Inflammatory macrophage (primary cell): ENCODE data around the gene ODC1.

Experiments
- DNase-seq, 2 donors: peaks; one replicate each; pipeline ENCODE4 v3.0.0-alpha.2; 2020 to 2022

Gene ODC1

GRCh38 chr2:10414591-10414990 lies 33.5 kb downstream of the ODC1 start:
- no peak for DNase-seq

- DNase-seq = no peak
These were observed 34.1 kb downstream of the ODC1 start for GRCh38 chr2:10413991-10414451.

- no peak for DNase-seq
These were observed 34.6 kb downstream of the ODC1 start for GRCh38 chr2:10413503-10413902.

GRCh38 chr2:10412380-10412779 lies 35.7 kb downstream of the ODC1 start:
- DNase-seq = peak; percentile 43 to 46

- no peak for DNase-seq
These were observed 36.6 kb downstream of the ODC1 start for GRCh38 chr2:10411557-10411956.

GRCh38 chr2:10410823-10411437 lies 37.2 kb downstream of the ODC1 start:
- no peak for DNase-seq

- DNase-seq = peak; percentile 55 to 79
These were observed 37.9 kb downstream of the ODC1 start for GRCh38 chr2:10410001-10410822.

GRCh38 chr2:10408649-10409579 lies 39.2 kb downstream of the ODC1 start:
- peak; percentile 48 to 66 for DNase-seq

GRCh38 chr2:10407841-10408648 lies 40.1 kb downstream of the ODC1 start:
- DNase-seq = peak; percentile 82 to 84

GRCh38 chr2:10407432-10407831 lies 40.7 kb downstream of the ODC1 start:
- DNase-seq = no peak

GRCh38 chr2:10406491-10407188 lies 41.5 kb downstream of the ODC1 start:
- no peak for DNase-seq

- DNase-seq = no peak
These were observed 42.1 kb downstream of the ODC1 start for GRCh38 chr2:10406016-10406415.

GRCh38 chr2:10405448-10405847 lies 42.7 kb downstream of the ODC1 start:
- DNase-seq = no peak

- DNase-seq = no peak
These were observed 43.6 kb downstream of the ODC1 start for GRCh38 chr2:10404324-10405143.

GRCh38 chr2:10402653-10403215 lies 45.4 kb downstream of the ODC1 start:
- no peak for DNase-seq

- no peak for DNase-seq
These were observed 46.0 kb downstream of the ODC1 start for GRCh38 chr2:10402062-10402585.

GRCh38 chr2:10400978-10401951 lies 46.9 kb downstream of the ODC1 start:
- no peak for DNase-seq

GRCh38 chr2:10400568-10400977 lies 47.6 kb downstream of the ODC1 start:
- peak; percentile 85 to 91 for DNase-seq

GRCh38 chr2:10400002-10400401 lies 48.1 kb downstream of the ODC1 start:
- no peak for DNase-seq
